ENCODE results near the gene FGF9.

GRCh38 chr13:21703846-21704245, 33.0 kb downstream of the FGF9 start:
- no peak for TF ChIP-seq POLR2AphosphoS5 (IDR thresholded peaks at IDR 0.05)
- no peak for TF ChIP-seq CTCF (IDR thresholded peaks at IDR 0.05)
- no peak for TF ChIP-seq POLR2A (IDR thresholded peaks at IDR 0.05)
